Stimulated activated CD8-positive, alpha-beta memory T cell treated with anti-CD3 and anti-CD28 coated beads, Interleukin-7, amount 100 ng/mL, for 4 hours (primary cell): ENCODE results near the gene SLAMF1.

Source experiments
- DNase-seq, 2 donors: peaks; one replicate each; pipeline ENCODE4 v3.0.0-alpha.2; 2020; ENCODE audit warnings: low read depth in 2 of 2

Gene SLAMF1

DNA sequence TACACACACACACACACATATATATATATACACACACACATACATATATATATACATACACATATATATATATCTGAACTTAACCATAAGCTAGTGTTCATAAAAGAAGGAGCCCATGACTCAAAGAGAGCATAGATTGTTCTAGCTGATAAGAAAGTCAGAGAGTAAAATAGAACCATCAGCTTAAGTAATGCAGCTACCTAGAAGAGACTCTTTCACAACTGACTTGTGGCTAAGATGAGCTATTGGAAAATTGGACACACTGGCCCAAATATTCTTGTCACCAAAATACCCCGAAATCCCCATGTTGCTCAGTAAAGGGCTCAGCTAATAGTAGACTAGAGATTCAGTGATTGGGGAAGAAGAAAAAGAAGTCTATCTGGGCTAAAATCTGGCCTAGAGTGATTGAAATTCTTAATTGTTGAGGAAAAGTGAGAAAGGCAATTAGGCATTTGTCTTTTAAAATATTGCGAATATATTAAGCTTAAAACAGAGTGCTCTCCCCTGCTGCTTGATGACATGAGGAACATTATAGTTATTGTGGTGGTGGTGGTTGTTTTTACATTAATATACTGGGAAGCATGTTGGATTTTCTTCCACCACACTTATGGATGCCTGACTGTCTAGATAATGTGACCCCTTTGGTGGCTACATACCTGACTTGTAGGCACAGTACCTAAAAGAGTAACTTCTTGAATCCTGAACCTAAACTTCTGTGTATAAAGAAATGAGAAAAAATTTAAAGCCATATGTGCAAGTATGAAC, 6.3 kb downstream of the SLAMF1 start:
- DNase-seq: no peak

DNA sequence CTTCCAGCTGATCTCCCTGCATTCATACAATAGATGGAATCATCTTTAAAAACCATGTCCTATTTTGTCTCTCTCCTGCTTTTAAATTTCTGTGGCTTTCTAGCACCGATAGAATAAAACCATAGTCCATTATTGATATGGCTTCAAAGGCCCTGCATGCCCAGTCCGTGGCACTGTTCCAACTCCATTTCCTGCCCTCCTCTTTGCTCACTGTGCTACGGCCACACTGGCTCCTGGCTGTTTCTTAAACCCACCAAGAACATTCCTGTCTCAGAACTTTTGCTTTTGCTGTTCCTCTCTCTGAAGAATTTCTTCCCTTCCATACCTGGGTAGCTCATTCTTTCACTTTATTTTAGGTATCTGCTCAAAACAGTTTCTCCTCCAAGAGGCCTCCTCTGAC, 7.2 kb downstream of the SLAMF1 start:
- DNase-seq: no peak

DNA sequence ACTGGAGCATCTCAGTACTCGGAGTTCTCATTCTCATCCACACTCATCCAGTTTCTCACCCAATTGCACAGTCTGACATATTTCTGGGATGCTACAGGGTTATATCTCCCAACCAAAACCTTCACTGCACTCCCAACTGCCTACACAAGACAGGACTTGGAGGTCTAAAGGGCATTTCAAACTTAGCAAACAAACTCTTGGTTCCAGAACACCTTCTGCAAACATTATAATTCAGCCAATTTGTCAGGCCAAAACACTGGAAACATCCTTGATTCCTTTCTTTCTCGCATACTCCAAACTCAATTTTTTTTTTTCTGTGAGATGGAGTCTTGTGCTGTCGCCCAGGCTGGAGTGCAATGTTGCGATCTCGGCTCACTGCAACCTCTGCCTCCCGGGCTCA, 7.9 kb downstream of the SLAMF1 start:
- no peak for DNase-seq

DNA sequence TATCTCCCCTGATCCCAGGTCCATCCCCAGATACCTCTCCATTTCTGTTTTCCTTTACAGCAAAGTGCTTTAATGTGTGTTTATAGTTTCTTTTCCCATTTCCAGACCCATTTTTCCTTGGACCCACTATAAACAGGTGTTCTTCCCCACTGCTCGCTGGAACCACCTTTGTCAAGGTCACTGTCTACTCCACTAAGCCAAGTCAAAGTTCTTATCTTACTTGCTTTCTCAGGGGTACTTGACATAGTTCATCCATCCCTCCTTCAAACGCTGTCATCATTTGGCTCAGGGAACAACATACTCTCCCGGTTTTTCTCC, 8.3 kb downstream of the SLAMF1 start:
- no peak for DNase-seq

DNA sequence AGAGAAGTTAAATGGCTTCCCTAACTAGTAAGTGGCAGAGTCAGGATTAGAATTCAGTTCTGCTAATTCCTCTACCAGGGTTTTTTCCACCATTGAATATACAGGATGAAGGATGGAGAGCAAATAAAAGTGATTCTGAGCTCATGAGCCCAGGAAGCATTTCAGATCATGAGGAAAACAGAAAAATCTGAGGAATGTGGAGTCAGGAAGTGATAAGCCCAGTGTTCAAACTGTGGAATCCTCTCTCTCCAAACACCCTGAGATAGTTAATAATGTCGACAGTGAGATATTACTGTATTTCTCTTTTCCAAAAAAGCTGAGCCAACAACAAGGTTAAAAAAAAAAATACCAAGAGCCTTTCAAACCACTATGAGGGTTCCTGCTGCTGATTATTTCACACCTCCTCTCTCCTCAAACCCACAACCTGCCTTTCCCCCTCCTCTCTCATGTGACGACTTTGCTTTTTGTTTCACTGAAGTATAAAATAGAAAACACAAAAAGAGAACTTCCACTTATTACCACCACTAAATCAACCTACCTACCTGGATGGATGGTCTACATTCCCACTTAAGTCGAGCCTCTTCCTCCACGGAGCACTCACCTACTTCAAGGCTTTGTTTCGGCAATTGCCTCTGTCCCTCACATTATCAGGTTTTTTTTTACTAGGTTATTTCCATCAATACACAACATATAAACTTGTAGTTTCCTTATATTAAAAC, 8.9 kb downstream of the SLAMF1 start:
- DNase-seq: peak in 1 of 2 donors; percentile 47

DNA sequence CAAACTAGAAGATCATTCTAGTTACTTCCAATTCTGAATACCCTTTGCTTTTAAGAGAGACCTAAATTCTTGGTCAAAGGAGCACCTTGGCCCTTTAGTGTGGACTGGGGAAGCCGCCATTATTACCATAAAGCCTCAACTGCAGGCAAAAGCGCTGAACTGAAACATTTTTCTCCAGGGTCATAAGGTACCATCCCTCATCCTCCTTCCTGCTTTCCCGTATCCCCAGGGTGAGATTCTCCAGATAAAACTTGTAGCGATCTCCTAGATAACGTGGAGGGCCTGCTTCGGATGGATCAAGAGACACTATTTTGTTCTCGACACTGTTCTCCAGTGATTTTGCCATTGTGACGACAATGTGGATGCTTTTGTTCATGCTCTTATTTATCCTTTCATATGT, 9.8 kb downstream of the SLAMF1 start:
- DNase-seq: no peak

DNA sequence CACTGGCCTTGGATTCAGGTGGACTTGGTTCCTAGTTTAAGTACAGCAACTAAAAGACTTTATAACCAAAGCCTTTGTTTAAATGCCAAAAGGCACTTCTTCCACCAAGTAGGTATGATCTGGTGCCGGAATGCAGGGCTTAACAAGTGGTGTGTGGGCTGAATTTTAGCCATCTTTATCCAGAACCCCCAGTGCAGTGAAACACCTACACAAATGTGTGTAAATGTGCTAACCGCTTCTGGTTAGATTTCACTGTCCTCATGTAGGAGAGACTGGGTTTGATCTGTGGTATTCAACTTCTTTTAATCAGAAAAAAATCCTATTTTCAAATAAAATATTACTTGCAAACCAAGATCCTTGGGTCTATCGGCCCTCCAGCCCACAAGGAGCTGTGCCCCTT, 10.3 kb downstream of the SLAMF1 start:
- no peak for DNase-seq

DNA sequence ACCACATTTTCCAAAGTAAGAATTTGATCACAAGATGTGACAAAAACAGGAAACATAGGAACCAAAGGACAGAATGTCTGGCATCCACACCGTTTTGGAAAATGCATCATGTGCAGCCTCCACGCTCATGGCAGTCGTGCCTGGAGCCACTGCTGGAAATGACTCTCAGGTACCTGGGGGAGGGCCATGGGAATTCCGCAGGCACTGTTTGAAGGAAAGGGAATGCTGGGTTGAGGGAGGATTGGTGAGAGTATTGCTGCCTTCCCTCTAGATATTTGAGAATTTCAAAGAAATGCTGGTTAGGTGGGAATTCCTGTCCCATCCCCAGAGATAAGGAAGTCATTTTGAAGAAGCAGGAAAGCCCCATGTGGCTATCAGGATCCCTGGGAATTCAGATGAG, 10.8 kb downstream of the SLAMF1 start:
- no peak for DNase-seq

DNA sequence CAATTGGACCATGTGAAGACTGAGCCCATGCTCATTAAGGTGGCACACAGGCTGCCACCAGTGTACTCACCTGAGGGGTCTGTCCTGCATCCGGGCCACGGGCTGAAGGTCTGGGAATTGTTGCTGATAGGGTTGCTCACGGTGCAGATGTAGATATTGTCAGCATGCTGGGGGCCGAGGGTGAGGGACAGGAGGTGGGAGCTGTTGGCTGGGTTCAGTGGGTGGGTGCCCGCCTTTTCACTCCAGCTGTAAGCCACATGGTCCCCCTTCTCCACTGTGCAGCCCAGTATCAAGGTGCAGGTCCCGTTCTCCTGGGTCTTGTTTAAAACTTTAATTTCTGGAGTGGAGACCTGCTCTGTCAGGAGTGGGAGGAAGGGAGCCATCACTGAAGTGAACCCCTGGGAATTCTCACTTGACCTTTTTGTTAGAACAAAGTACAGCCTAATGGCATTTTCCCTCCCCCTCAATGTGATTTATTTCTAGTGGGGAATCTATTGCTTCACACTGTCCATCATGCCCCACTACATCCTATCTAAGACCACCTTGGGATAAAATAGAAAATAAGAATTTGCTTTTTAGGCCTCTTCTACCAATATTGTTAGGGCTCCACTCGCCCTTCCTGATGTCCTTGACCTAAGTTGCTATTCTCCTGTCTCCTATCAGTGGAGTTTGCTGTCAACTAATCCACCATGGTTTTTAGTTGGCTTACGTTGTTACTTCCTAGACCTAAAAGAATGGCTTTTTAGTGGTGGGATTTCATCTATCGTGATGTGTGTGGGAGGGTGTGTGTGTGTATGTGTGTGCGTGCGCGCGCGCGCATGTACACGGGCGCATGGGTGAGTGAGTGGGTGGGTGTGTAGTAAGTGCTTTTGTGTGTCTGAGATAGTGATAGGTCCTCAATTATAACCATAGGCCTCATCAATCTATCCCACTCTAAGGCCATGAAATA, 12.0 kb downstream of the SLAMF1 start:
- DNase-seq: no peak

DNA sequence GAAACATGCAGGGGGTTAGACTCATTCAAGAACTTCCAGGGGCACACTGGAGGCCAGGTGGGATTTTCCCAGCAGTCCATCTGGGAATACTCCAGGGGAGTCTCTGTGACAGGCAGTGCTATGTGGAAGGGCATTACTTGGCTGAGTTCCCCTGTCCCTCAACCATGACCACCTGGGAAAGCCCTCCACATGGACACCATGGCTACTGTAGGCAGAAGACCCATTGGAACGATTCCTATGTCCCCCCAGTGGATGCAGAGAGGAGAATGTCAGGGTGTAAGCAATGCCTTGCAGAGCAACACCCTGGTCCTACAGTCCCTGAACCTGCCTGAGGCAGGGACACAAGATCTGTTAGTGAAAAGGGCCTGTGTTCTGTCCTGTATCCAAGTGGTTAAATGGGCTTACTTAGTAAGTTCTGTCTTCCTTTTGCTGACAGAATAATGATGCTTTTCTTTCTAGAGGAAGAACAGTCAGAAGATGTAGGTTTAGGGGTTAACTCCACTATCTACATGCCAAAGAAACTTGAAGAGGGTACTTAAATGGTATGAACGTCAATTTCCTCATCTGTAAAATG, 13.4 kb downstream of the SLAMF1 start:
- no peak for DNase-seq

DNA sequence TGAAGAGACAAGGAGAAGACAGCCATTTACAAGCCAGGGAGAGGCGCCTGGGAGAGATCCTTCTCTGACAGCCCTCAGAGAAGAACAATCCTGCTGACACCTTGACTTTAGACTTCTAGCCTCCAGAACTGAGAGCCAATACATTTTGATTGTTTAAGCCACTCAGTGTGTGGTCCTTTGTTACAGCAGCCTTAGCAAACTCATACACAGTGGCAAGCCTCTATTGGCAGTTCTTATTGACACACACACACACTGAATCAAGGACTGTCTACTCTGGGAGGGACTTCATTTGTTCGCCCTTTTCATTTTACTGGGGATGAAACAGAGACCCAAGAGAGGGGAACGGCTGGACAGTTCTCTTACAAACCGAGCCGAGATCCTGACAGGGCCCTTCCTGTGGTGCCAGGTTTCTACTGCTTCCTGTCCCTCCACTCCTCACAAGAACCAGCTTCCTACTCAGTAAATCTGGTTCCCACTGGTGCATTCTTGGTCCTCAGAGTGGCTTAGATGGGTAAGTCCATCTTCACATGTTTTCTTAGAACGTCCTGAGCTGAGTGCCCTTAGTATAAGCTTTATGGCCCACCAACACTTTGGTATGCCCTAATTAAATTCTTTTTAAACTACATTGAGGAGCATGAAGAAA, 14.7 kb downstream of the SLAMF1 start:
- DNase-seq: no peak

DNA sequence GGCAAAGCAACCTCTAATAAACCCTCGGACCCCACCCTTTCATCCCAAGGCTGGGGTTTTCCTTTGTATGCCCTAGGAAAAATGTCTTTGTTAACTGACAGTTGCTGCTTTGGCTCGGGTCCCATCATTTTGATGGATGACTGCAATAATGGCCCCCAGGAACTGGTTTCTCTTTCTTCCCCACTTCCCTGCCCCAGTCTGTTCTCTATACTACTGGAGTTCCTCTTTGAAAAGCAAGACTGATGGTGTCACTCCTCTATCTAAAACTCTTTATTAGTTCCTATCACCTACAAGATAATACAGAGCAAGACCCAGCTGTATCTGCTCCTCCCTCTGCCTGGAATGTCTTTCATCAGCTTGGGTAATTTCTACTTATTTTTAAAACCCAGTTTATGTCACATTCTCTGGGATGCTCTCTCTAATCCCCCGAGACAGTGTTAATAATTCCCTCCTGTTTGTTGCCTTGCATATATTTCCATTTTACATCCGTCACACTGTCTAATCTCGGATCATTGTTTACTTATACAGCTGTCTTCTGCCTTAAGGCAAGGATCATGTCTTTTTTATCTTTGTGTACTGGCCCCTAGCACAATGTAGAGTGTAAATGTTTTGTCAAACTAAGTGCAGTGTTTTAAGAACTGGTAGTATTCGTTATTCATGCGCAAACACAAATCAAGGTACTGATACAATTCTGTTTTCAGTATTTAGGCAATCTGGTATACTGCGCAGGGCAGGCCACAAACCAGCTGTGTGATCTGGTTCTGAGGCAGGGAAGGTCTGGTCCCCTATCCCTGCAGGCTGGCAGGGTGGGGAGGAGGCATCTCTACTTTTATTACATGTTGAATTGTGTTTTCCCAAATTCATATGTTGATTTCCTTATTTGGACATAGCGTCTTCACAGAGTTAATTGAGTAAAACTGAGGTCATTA, 16.1 kb downstream of the SLAMF1 start:
- DNase-seq: no peak

DNA sequence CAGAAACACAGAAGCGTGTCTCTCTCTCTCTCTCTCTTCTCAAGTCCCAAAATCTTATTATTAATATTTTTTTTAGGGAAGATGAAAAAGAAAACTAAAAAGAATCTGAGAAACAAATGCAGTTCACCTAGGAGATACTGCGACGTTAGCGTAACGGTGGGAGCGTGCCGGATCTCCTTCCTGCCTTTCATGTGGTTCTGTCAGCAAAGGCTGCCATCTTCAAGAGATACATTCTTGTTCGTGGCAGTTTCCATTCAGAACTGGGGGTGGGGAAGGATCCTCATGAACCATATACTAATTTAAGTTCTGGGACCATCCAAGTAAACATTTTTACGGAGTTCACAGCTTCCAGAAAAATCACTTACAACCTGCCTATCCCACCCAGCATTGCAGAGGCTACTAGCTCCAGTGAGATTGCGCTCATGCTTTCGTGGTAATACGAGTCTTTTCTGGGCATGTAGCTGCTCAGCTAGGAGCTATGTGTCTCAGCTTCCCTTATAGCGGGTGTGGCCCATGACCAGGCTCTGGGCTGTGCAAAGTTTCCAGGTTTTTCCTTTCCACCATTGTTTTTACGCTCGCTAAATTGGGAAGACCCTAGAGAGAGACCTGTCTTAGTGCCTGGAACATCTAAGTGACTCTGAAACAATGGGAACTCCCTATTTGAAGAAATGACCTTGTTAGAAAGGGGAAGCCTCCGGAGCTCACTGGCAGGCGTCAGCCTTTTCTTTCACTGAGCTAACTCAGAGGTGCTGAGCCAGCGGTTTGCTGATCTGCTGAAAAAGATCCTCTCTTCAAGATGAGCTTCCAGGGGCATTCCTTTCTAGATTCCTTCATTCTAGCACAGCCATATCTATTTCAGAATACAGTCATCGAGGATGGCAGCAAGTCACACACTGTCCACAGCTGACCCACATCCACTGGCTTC, 17.3 kb downstream of the SLAMF1 start:
- DNase-seq: peak; percentile 53 to 59

DNA sequence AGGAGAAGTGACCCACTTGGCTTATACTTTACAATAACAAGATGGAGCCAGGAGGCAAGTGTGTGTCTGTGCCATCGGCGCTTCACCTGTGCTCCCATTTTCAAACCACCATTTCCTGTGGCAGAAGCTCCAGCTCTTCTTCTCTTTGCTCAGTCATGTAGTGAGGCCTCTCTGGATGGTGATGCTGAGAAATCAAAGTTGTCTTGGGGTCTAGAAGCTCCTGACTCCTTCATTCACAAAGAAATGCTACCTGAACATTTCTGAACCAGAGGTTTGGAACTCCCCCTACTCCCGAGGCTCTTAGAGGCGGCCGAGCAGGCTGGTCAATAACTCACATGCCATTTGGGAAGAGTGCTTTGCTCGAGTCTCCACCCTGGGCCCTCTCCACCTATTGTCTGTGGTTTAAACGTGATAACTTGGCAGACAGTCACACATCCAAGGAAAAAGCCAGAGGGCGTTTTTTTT, 18.0 kb downstream of the SLAMF1 start:
- DNase-seq: no peak

DNA sequence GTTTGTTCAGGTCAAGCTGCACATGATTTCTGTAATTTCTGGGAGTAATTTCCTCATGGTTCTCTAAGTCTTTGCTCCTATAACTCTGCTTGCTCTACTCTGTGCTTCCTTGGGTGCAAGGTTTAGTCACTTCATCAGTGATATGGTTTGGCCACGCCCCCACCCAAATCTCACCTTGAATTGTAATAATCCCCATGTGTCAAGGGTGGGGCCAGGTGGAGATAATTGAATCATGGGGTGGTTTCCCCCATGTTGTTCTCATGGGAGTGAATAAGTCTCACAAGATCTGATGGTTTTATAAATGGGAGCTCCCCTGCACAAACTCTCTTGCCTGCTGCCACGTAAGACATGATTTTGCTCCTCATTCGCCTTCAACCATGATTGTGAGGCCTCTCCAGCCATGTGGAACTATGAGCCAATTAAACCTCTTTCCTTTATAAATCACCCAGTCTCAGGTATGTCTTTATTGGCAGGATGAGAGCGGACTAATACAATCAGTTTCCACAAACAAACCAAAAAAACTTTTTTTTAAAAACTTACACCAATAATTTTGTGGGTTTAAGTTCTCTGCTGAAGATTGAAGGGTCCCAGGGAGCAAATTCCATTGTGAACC, 19.1 kb downstream of the SLAMF1 start:
- DNase-seq: peak in 1 of 2 donors; percentile 55

DNA sequence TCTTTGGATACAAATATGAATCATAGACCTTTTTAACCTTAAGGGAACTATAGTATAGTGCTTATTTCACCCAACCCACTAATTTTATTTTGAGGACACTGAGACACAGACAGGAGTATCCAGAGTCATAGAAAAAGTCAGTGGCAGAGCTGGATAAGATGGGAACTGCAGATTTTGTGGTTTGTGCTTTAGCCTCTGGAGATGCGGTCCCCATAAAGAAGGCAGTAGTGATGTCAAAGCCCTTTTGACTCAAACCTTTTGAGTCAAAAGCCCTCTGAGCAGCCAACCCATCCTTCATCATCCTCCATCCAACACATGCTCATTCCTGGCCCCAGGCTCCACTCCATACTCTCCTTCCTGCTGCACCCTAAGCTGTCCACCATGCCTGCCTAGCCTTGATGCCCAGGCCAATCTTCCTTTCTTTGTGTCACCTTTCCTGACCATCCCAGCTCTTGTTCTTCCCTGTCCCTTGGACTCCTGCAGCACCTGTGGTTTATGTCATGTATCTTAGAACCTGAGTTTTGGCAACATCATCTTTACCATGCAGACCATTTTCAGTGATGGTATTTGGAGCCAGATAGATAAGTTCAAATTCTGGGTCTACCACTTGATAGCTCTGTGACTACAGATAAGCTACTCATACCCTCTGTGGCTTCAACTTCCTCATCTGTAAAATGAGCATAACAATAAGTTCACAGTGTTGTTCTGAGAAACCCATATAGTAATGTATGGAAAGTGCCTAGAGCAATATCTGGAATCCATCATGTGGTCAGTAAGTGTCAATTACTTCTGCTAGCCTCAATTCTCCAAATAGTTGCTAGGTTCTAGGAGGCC, 20.1 kb downstream of the SLAMF1 start:
- DNase-seq: no peak

DNA sequence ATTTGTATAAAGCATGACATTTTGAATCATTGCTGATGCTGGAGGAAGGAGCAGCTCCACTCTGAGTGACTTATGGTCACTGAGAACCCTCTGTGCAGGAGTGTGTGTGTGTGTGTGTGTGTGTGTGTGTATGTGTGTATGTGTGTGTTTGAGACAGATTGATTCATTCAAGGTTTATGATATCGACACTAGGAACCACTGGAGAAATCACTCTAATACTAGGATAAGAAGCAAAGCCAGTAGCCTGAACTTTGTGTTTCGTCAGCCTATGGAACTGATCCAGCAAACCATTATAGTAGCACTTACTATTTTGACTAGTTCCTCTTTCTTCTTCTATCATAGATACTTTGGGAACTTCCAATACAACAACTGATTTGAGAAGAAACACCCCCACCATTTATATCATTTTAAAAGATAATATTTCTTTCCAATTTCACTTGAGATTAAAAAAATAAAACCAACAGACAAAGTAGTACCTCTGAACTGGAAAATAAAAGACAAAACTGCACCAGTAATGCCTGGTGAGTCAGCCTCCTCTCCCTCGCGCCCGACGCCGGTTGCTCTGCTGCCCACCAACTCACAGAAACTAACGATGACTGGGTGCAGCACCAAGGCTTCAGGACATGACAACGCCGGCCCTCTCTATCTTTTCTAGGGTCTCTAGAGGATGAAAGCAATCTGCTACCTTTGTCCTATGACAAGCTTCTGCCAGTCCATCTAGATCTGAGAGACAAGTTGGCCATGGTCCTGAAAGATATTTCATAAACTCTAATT, 20.9 kb downstream of the SLAMF1 start:
- DNase-seq: peak; percentile 51 to 64
